NB4 (cell line): Measurements from ENCODE around the gene GBP2.

Experiments
- DNase-seq: peaks from one replicate; pipeline ENCODE4 v3.0.0; 2010; ENCODE audit warnings: low read depth
- H3K4me3 ChIP-seq: one replicate; pipeline ENCODE4 v1.5.1; 2011; ENCODE audit warnings: mild to moderate bottlenecking, low read depth, low read length, moderate library complexity
- CTCF ChIP-seq: IDR thresholded peaks from one replicate; pipeline ENCODE4 v1.5.1; 2012; ENCODE audit warnings: low read depth, low read length
- MYC ChIP-seq: IDR thresholded peaks from 2 replicates; pipeline ENCODE4 v1.6.1; 2011; ENCODE audit warnings: low read depth, low read length
- POLR2A ChIP-seq: IDR thresholded peaks from 2 replicates; pipeline ENCODE4 v1.6.1; 2011; ENCODE audit warnings: mild to moderate bottlenecking; ENCODE audit not compliant: insufficient read length; ENCODE audit errors: extremely low read depth
- TF ChIP-seq, protein P1 (sequence below): IDR thresholded peaks from 2 replicates; pipeline ENCODE4 v1.6.1; 2011; ENCODE audit warnings: low read depth, low read length

GBP2 gene

DNA sequence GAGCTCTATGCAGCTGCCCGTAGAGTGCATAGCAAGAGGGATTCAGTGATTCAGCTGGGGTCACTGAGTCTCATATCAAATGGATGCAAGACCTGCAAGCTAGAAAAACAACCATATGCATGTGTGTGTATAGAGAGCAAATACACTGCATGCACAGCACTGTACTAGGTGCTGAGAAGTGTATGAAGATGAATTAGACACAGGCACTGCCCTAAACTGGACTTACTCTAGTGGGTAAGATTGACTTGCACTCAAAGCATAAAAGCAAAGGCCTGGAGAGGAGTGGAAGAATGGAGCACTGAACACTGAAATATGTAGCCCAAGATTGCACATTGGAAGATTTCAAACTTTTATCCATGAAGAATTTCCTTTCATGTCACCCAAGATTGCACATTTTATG lies 55.4 kb downstream of the GBP2 start:
- no peak for DNase-seq
- H3K4me3 ChIP-seq = no peak overlapping the region
- no peak for TF ChIP-seq MYC
- TF ChIP-seq CTCF = no peak
- TF ChIP-seq, protein P1, sequence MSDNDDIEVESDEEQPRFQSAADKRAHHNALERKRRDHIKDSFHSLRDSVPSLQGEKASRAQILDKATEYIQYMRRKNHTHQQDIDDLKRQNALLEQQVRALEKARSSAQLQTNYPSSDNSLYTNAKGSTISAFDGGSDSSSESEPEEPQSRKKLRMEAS = no peak
- no peak for TF ChIP-seq POLR2A

- H3K4me3 ChIP-seq = peak overlapping the region; percentile 35
- DNase-seq = no peak
- TF ChIP-seq CTCF (no peak), MYC (no peak), POLR2A (no peak)
- TF ChIP-seq, protein P1 = no peak
Observed at GRCh38 chr1:89069951-89070350, 56.0 kb downstream of the GBP2 start.

- no peak for TF ChIP-seq POLR2A
- TF ChIP-seq, protein P1 = no peak
- TF ChIP-seq CTCF = no peak
- no peak for TF ChIP-seq MYC
- no peak for DNase-seq
- H3K4me3 ChIP-seq = no peak overlapping the region
Observed at GRCh38 chr1:89068291-89068690, 57.6 kb downstream of the GBP2 start.

- DNase-seq = no peak
- H3K4me3 ChIP-seq = no peak within 1 kb of the TSS
- TF ChIP-seq CTCF (no peak), MYC (no peak), POLR2A (no peak)
- TF ChIP-seq, protein P1 = no peak
Observed at GRCh38 chr1:89065079-89065868, 60.6 kb downstream of the GBP2 start, which contains the start of gene GBP1. Gene GBP1, minus strand, starts transcription at chr1:89065208. Its CDS starts 1,974 bp downstream, at chr1:89063234.

DNA sequence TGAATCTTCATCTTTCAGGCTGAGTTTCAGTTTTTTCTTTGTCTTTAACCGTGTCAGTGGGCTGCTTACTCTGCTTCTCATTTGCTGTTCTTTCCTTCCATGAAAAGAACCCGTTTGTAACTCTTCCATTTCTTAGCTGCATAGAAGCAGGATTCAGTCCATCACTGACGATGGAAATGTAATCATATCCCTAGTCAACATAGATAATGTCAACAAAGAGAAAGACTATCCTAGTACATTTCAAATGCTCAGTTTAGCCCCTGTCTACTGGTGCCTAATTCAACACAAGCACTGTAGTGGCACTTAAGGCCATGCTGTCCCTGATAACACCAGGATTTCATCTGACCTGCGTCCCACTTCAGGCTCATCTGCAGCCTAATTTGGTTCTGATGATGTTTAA lies 61.3 kb downstream of the GBP2 start:
- no peak overlapping the region for H3K4me3 ChIP-seq
- no peak for DNase-seq

More for the DNA sequence above, 61.3 kb downstream of the GBP2 start:
- no peak for TF ChIP-seq MYC
- TF ChIP-seq, protein P1 = no peak
- TF ChIP-seq POLR2A = no peak
- no peak for TF ChIP-seq CTCF
